ENCODE measurements around the gene NMNAT2.

DNA sequence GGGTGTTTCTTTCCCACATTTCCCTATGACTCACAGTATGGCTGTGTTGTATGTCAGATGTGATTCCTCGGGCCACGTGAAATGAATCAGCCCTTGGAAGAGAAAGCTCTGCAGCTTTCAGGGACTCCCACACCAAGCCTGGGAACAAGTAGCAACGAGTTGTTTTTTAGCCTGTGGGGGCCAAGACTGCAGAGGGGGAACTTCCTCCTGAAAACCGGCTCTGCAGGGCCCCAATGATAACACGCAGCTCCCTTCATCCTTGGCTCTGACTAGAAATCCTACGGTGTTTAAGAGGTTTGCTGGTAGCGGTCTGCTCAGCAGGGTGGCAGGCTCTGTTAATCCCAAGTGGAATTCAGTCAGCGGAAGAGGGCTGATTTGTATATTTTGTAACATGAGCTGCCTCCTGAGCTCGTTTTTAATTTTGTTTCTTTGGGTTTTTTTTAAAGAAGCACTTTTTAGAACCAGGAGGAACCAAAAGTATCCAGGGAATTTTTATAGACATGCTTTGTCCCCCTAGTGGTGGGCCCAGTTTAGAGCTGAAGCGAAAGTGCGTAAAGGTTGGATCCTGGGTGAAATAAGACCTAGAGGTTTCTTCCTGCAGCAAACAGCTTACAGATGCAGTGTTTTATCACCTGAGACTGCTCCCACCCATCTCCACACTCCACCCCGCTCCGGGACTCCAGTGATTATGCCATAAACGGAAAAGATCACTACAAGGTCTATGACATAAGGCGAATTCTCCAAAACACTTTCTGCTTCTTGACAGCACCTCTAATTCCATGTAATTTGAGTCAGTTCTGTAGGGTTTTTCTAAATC lies 183.3 kb downstream of the NMNAT2 start:
- TF ChIP-seq, protein P1, sequence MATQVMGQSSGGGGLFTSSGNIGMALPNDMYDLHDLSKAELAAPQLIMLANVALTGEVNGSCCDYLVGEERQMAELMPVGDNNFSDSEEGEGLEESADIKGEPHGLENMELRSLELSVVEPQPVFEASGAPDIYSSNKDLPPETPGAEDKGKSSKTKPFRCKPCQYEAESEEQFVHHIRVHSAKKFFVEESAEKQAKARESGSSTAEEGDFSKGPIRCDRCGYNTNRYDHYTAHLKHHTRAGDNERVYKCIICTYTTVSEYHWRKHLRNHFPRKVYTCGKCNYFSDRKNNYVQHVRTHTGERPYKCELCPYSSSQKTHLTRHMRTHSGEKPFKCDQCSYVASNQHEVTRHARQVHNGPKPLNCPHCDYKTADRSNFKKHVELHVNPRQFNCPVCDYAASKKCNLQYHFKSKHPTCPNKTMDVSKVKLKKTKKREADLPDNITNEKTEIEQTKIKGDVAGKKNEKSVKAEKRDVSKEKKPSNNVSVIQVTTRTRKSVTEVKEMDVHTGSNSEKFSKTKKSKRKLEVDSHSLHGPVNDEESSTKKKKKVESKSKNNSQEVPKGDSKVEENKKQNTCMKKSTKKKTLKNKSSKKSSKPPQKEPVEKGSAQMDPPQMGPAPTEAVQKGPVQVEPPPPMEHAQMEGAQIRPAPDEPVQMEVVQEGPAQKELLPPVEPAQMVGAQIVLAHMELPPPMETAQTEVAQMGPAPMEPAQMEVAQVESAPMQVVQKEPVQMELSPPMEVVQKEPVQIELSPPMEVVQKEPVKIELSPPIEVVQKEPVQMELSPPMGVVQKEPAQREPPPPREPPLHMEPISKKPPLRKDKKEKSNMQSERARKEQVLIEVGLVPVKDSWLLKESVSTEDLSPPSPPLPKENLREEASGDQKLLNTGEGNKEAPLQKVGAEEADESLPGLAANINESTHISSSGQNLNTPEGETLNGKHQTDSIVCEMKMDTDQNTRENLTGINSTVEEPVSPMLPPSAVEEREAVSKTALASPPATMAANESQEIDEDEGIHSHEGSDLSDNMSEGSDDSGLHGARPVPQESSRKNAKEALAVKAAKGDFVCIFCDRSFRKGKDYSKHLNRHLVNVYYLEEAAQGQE (IDR thresholded peaks at IDR 0.05; ENCODE audit: unreplicated experiment) = no peak
- TF ChIP-seq POLR2AphosphoS5 (IDR thresholded peaks at IDR 0.05; ENCODE audit: low read depth) (no peak), CREB1 (CRISPR knock-in tag; IDR thresholded peaks at IDR 0.05; ENCODE audit: low read depth) (no peak), EZH2 (IDR thresholded peaks at IDR 0.05; ENCODE audit: low read depth, unreplicated experiment) (no peak), EZH2phosphoT487 (IDR thresholded peaks at IDR 0.05; ENCODE audit: unreplicated experiment) (no peak)
- TF ChIP-seq, protein P2, sequence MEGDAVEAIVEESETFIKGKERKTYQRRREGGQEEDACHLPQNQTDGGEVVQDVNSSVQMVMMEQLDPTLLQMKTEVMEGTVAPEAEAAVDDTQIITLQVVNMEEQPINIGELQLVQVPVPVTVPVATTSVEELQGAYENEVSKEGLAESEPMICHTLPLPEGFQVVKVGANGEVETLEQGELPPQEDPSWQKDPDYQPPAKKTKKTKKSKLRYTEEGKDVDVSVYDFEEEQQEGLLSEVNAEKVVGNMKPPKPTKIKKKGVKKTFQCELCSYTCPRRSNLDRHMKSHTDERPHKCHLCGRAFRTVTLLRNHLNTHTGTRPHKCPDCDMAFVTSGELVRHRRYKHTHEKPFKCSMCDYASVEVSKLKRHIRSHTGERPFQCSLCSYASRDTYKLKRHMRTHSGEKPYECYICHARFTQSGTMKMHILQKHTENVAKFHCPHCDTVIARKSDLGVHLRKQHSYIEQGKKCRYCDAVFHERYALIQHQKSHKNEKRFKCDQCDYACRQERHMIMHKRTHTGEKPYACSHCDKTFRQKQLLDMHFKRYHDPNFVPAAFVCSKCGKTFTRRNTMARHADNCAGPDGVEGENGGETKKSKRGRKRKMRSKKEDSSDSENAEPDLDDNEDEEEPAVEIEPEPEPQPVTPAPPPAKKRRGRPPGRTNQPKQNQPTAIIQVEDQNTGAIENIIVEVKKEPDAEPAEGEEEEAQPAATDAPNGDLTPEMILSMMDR (conservative IDR thresholded peaks at IDR 0.05; ENCODE audit: low read depth in 2 of 2) = peak; percentile 58 to 98
- TF ChIP-seq, protein P3, sequence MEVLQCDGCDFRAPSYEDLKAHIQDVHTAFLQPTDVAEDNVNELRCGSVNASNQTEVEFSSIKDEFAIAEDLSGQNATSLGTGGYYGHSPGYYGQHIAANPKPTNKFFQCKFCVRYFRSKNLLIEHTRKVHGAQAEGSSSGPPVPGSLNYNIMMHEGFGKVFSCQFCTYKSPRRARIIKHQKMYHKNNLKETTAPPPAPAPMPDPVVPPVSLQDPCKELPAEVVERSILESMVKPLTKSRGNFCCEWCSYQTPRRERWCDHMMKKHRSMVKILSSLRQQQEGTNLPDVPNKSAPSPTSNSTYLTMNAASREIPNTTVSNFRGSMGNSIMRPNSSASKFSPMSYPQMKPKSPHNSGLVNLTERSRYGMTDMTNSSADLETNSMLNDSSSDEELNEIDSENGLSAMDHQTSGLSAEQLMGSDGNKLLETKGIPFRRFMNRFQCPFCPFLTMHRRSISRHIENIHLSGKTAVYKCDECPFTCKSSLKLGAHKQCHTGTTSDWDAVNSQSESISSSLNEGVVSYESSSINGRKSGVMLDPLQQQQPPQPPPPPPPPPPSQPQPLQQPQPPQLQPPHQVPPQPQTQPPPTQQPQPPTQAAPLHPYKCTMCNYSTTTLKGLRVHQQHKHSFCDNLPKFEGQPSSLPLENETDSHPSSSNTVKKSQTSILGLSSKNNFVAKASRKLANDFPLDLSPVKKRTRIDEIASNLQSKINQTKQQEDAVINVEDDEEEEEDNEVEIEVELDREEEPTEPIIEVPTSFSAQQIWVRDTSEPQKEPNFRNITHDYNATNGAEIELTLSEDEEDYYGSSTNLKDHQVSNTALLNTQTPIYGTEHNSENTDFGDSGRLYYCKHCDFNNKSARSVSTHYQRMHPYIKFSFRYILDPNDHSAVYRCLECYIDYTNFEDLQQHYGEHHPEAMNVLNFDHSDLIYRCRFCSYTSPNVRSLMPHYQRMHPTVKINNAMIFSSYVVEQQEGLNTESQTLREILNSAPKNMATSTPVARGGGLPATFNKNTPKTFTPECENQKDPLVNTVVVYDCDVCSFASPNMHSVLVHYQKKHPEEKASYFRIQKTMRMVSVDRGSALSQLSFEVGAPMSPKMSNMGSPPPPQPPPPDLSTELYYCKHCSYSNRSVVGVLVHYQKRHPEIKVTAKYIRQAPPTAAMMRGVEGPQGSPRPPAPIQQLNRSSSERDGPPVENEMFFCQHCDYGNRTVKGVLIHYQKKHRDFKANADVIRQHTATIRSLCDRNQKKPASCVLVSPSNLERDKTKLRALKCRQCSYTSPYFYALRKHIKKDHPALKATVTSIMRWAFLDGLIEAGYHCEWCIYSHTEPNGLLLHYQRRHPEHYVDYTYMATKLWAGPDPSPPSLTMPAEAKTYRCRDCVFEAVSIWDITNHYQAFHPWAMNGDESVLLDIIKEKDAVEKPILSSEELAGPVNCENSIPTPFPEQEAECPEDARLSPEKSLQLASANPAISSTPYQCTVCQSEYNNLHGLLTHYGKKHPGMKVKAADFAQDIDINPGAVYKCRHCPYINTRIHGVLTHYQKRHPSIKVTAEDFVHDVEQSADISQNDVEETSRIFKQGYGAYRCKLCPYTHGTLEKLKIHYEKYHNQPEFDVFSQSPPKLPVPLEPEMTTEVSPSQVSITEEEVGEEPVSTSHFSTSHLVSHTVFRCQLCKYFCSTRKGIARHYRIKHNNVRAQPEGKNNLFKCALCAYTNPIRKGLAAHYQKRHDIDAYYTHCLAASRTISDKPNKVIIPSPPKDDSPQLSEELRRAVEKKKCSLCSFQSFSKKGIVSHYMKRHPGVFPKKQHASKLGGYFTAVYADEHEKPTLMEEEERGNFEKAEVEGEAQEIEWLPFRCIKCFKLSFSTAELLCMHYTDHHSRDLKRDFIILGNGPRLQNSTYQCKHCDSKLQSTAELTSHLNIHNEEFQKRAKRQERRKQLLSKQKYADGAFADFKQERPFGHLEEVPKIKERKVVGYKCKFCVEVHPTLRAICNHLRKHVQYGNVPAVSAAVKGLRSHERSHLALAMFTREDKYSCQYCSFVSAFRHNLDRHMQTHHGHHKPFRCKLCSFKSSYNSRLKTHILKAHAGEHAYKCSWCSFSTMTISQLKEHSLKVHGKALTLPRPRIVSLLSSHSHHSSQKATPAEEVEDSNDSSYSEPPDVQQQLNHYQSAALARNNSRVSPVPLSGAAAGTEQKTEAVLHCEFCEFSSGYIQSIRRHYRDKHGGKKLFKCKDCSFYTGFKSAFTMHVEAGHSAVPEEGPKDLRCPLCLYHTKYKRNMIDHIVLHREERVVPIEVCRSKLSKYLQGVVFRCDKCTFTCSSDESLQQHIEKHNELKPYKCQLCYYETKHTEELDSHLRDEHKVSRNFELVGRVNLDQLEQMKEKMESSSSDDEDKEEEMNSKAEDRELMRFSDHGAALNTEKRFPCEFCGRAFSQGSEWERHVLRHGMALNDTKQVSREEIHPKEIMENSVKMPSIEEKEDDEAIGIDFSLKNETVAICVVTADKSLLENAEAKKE (CRISPR knock-in tag; IDR thresholded peaks at IDR 0.05) = no peak
